Fibroblast of lung (primary cell): ENCODE data around the gene ARMH3.

Experiments
- EZH2 ChIP-seq: IDR thresholded peaks from 2 replicates; pipeline ENCODE4 v1.5.1; 2012; ENCODE audit warnings: low read length, control low read depth, mild to moderate bottlenecking; ENCODE audit errors: missing control alignments
- TF ChIP-seq, protein P1 (sequence below), 2 donors: IDR thresholded peaks in 1 of 2; conservative IDR thresholded peaks in 1 of 2; 1 replicate in 1 of 2; 2 replicates in 1 of 2; pipeline ENCODE4 v1.5.1; 2011 to 2012; ENCODE audit warnings: low read length in 2 of 2, control low read depth in 1 of 2, inconsistent platforms in 1 of 2, low read depth in 1 of 2, mild to moderate bottlenecking in 1 of 2

DNA sequence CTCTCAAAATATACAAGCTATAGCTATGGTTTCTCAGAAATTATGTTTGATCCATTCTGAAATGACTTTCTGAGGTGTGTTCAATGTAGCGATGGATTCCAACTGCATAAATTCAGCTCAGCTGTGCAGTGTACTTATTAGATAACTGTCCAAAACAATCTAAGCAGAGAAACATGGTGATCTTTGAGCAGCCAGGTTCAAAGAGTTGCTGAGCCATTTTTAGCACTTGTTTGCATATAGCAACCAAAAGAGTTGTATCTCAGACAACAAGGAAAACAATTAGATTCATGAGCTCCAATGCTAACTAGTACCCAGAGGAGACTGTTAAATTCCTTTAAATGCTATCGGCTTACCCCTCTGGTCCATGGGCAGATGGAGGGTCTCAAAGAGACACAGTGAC is 196.4 kb downstream of the ARMH3 start:
- TF ChIP-seq, protein P1, sequence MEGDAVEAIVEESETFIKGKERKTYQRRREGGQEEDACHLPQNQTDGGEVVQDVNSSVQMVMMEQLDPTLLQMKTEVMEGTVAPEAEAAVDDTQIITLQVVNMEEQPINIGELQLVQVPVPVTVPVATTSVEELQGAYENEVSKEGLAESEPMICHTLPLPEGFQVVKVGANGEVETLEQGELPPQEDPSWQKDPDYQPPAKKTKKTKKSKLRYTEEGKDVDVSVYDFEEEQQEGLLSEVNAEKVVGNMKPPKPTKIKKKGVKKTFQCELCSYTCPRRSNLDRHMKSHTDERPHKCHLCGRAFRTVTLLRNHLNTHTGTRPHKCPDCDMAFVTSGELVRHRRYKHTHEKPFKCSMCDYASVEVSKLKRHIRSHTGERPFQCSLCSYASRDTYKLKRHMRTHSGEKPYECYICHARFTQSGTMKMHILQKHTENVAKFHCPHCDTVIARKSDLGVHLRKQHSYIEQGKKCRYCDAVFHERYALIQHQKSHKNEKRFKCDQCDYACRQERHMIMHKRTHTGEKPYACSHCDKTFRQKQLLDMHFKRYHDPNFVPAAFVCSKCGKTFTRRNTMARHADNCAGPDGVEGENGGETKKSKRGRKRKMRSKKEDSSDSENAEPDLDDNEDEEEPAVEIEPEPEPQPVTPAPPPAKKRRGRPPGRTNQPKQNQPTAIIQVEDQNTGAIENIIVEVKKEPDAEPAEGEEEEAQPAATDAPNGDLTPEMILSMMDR (conservative IDR thresholded peaks at IDR 0.05 in 1 of 2, IDR thresholded peaks at IDR 0.05 in 1 of 2; ENCODE audit: low read depth in 1 of 2, low read length in 2 of 2), result no peak
- no peak for TF ChIP-seq EZH2
